ENCODE measurements around the gene C4orf51.

C4orf51 gene

GRCh38 chr4:145760961-145761929 lies 81.3 kb downstream of the C4orf51 start:
- no peak for FAIRE-seq

GRCh38 chr4:145762719-145763118 lies 82.8 kb downstream of the C4orf51 start:
- FAIRE-seq, result no peak

- no peak for FAIRE-seq
These were observed 83.5 kb downstream of the C4orf51 start for GRCh38 chr4:145763399-145763798.

GRCh38 chr4:145766273-145766672 lies 86.3 kb downstream of the C4orf51 start:
- FAIRE-seq, result no peak

- no peak for FAIRE-seq
These were observed 89.6 kb downstream of the C4orf51 start for GRCh38 chr4:145769450-145770037.

GRCh38 chr4:145770124-145770523 lies 90.2 kb downstream of the C4orf51 start:
- FAIRE-seq, result no peak

GRCh38 chr4:145772347-145772746 lies 92.4 kb downstream of the C4orf51 start:
- FAIRE-seq, result no peak

- FAIRE-seq, result no peak
These were observed 93.8 kb downstream of the C4orf51 start for GRCh38 chr4:145773581-145774234.

GRCh38 chr4:145774473-145774872 lies 94.5 kb downstream of the C4orf51 start:
- no peak for FAIRE-seq

- FAIRE-seq, result no peak
These were observed 95.5 kb downstream of the C4orf51 start for GRCh38 chr4:145775406-145775805.

GRCh38 chr4:145776208-145776607 lies 96.3 kb downstream of the C4orf51 start:
- no peak for FAIRE-seq

- no peak for FAIRE-seq
These were observed 99.4 kb downstream of the C4orf51 start for GRCh38 chr4:145779319-145779801.

GRCh38 chr4:145781351-145781750 lies 101.4 kb downstream of the C4orf51 start:
- FAIRE-seq, result no peak

Measured in islet of Langerhans (tissue), 1 donor.